GM12878 (cell line): ENCODE measurements around the gene SRL.

Source experiments
- CTCF ChIP-seq, 3 experiments: IDR thresholded peaks in 2 of 3; conservative IDR thresholded peaks in 1 of 3; 2 replicates each; pipeline ENCODE4 v1.5.1; 2011; ENCODE audit warnings: low read depth in 3 of 3, low read length in 3 of 3, mild to moderate bottlenecking in 3 of 3, control low read depth in 2 of 3, moderate library complexity in 2 of 3, inconsistent platforms in 1 of 3, mixed read lengths in 1 of 3; ENCODE audit not compliant: control insufficient read depth in 2 of 3, insufficient read depth in 1 of 3; ENCODE audit errors: extremely low read depth in 1 of 3
- GABPA ChIP-seq: IDR thresholded peaks from 2 replicates; pipeline ENCODE4 v1.6.1; 2014; ENCODE audit warnings: antibody characterized with exemption, low read depth, mild to moderate bottlenecking, inconsistent platforms
- POLR2A ChIP-seq: IDR thresholded peaks from 2 replicates; pipeline ENCODE4 v1.6.1; 2011; ENCODE audit warnings: low read depth, mild to moderate bottlenecking, low read length
- TCF3 ChIP-seq: IDR thresholded peaks from 2 replicates; pipeline ENCODE4 v1.6.1; 2012; ENCODE audit warnings: low read depth, mild to moderate bottlenecking, low read length, borderline replicate concordance; ENCODE audit not compliant: insufficient read depth
- ZNF384 ChIP-seq: IDR thresholded peaks from 2 replicates; pipeline ENCODE4 v1.6.1; 2012; ENCODE audit warnings: low read depth, mild to moderate bottlenecking, low read length, improper control_type of control experiment, borderline replicate concordance
- TF ChIP-seq, protein P1 (sequence below): IDR thresholded peaks from 2 replicates; pipeline ENCODE4 v1.6.1; 2012; ENCODE audit warnings: low read depth, low read length, improper control_type of control experiment
- TF ChIP-seq, protein P2 (sequence below): IDR thresholded peaks from 2 replicates; pipeline ENCODE4 v1.6.1; 2011; ENCODE audit warnings: low read depth, low read length, improper control_type of control experiment, borderline replicate concordance

GRCh38 chr16:4283441-4283840 is 41.6 kb upstream of the SRL start:
- no peak for TF ChIP-seq CTCF (IDR thresholded peaks at IDR 0.05 in 2 of 3, conservative IDR thresholded peaks at IDR 0.05 in 1 of 3; ENCODE audit: control insufficient read depth in 2 of 3, extremely low read depth in 1 of 3, insufficient read depth in 1 of 3, low read depth in 3 of 3, low read length in 3 of 3)
- no peak for TF ChIP-seq GABPA
- TF ChIP-seq, protein P1, sequence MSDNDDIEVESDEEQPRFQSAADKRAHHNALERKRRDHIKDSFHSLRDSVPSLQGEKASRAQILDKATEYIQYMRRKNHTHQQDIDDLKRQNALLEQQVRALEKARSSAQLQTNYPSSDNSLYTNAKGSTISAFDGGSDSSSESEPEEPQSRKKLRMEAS, result no peak
- TF ChIP-seq TCF3, result no peak
- no peak for TF ChIP-seq ZNF384
- TF ChIP-seq POLR2A, result no peak
- TF ChIP-seq, protein P2, sequence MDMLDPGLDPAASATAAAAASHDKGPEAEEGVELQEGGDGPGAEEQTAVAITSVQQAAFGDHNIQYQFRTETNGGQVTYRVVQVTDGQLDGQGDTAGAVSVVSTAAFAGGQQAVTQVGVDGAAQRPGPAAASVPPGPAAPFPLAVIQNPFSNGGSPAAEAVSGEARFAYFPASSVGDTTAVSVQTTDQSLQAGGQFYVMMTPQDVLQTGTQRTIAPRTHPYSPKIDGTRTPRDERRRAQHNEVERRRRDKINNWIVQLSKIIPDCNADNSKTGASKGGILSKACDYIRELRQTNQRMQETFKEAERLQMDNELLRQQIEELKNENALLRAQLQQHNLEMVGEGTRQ, result no peak
